ENCODE data around the gene GLIPR1.

GLIPR1 gene

GRCh38 chr12:75529316-75529715 is 48.8 kb downstream of the GLIPR1 start:
- Histone ChIP-seq H3K27ac (no peak overlapping the region), H3K36me3 (no peaks in the 10 kb centered on the region), H3K9me3 (no peaks in the 10 kb centered on the region), H3K27me3 (no peaks in the 10 kb centered on the region), H3K9ac (no peak overlapping the region), H4K20me1 (no peaks in the 10 kb centered on the region), H3K4me1 (peaks cover 35% of the 10 kb centered on the region), H3K4me2 (no peak overlapping the region), H3K4me3 (no peak overlapping the region)
- TF ChIP-seq Cebpa-rat (IDR thresholded peaks at IDR 0.05): no peak

- H3K9me3 ChIP-seq: no peaks in the 10 kb centered on the region
- no peak overlapping the region for H3K4me2 ChIP-seq
- no peaks in the 10 kb centered on the region for H3K27me3 ChIP-seq
- H3K27ac ChIP-seq: no peak overlapping the region
- H3K36me3 ChIP-seq: no peaks in the 10 kb centered on the region
- TF ChIP-seq Cebpa-rat (IDR thresholded peaks at IDR 0.05): no peak
- no peaks in the 10 kb centered on the region for H4K20me1 ChIP-seq
- no peak overlapping the region for H3K9ac ChIP-seq
- H3K4me1 ChIP-seq: peaks cover 35% of the 10 kb centered on the region
- no peak overlapping the region for H3K4me3 ChIP-seq
Measured at GRCh38 chr12:75529826-75530225, 49.3 kb downstream of the GLIPR1 start.

GRCh38 chr12:75533239-75533638 is 52.7 kb downstream of the GLIPR1 start:
- H3K4me3 ChIP-seq: no peak overlapping the region
- no peaks in the 10 kb centered on the region for H3K9me3 ChIP-seq
- H3K27me3 ChIP-seq: no peaks in the 10 kb centered on the region
- H3K4me1 ChIP-seq: peaks cover 5% of the 10 kb centered on the region
- H3K36me3 ChIP-seq: no peaks in the 10 kb centered on the region
- no peak overlapping the region for H3K4me2 ChIP-seq
- H3K9ac ChIP-seq: no peak overlapping the region
- no peak overlapping the region for H3K27ac ChIP-seq
- no peak for TF ChIP-seq Cebpa-rat (IDR thresholded peaks at IDR 0.05)
- H4K20me1 ChIP-seq: no peaks in the 10 kb centered on the region

GRCh38 chr12:75539889-75540288 is 59.3 kb downstream of the GLIPR1 start:
- no peak overlapping the region for H3K27ac ChIP-seq
- no peaks in the 10 kb centered on the region for H3K9me3 ChIP-seq
- H3K36me3 ChIP-seq: no peaks in the 10 kb centered on the region
- H3K9ac ChIP-seq: no peak overlapping the region
- no peak for TF ChIP-seq Cebpa-rat (IDR thresholded peaks at IDR 0.05)
- H3K27me3 ChIP-seq: no peaks in the 10 kb centered on the region
- no peak overlapping the region for H3K4me2 ChIP-seq
- H3K4me1 ChIP-seq: no peaks in the 10 kb centered on the region
- no peaks in the 10 kb centered on the region for H4K20me1 ChIP-seq
- no peak overlapping the region for H3K4me3 ChIP-seq

GRCh38 chr12:75542942-75543341 is 62.4 kb downstream of the GLIPR1 start:
- Histone ChIP-seq H3K9ac (no peak overlapping the region), H3K27me3 (no peaks in the 10 kb centered on the region), H3K4me3 (no peak overlapping the region), H3K4me1 (no peaks in the 10 kb centered on the region), H3K36me3 (no peaks in the 10 kb centered on the region), H4K20me1 (no peaks in the 10 kb centered on the region), H3K27ac (no peak overlapping the region), H3K9me3 (no peaks in the 10 kb centered on the region), H3K4me2 (no peak overlapping the region)
- TF ChIP-seq Cebpa-rat (IDR thresholded peaks at IDR 0.05): no peak

- Histone ChIP-seq H3K9me3 (no peaks in the 10 kb centered on the region), H3K4me3 (no peak overlapping the region), H3K4me2 (no peak overlapping the region), H4K20me1 (no peaks in the 10 kb centered on the region), H3K27ac (no peak overlapping the region), H3K9ac (no peak overlapping the region), H3K27me3 (no peaks in the 10 kb centered on the region), H3K4me1 (no peaks in the 10 kb centered on the region), H3K36me3 (no peaks in the 10 kb centered on the region)
- TF ChIP-seq Cebpa-rat (IDR thresholded peaks at IDR 0.05): no peak
Measured at GRCh38 chr12:75543529-75543928, 63.0 kb downstream of the GLIPR1 start.

GRCh38 chr12:75545636-75546035 is 65.1 kb downstream of the GLIPR1 start:
- no peak for TF ChIP-seq Cebpa-rat (IDR thresholded peaks at IDR 0.05)
- Histone ChIP-seq H3K36me3 (no peaks in the 10 kb centered on the region), H3K27me3 (no peaks in the 10 kb centered on the region), H3K27ac (no peak overlapping the region), H3K9ac (no peak overlapping the region), H3K9me3 (no peaks in the 10 kb centered on the region), H3K4me2 (no peak overlapping the region), H3K4me1 (no peaks in the 10 kb centered on the region), H3K4me3 (no peak overlapping the region), H4K20me1 (no peaks in the 10 kb centered on the region)

GRCh38 chr12:75548879-75549278 is 68.3 kb downstream of the GLIPR1 start:
- no peak overlapping the region for H3K9ac ChIP-seq
- no peak overlapping the region for H3K4me3 ChIP-seq
- no peaks in the 10 kb centered on the region for H3K27me3 ChIP-seq
- TF ChIP-seq Cebpa-rat (IDR thresholded peaks at IDR 0.05): no peak
- no peak overlapping the region for H3K27ac ChIP-seq
- no peaks in the 10 kb centered on the region for H3K36me3 ChIP-seq
- H3K4me1 ChIP-seq: peaks cover 8% of the 10 kb centered on the region
- no peak overlapping the region for H3K4me2 ChIP-seq
- H4K20me1 ChIP-seq: no peaks in the 10 kb centered on the region
- no peaks in the 10 kb centered on the region for H3K9me3 ChIP-seq

- no peaks in the 10 kb centered on the region for H3K36me3 ChIP-seq
- H3K27me3 ChIP-seq: no peaks in the 10 kb centered on the region
- H3K4me2 ChIP-seq: no peak overlapping the region
- H3K9me3 ChIP-seq: no peaks in the 10 kb centered on the region
- TF ChIP-seq Cebpa-rat (IDR thresholded peaks at IDR 0.05): no peak
- H3K27ac ChIP-seq: no peak overlapping the region
- no peaks in the 10 kb centered on the region for H4K20me1 ChIP-seq
- no peak overlapping the region for H3K4me3 ChIP-seq
- H3K4me1 ChIP-seq: peaks cover 17% of the 10 kb centered on the region
- no peak overlapping the region for H3K9ac ChIP-seq
Measured at GRCh38 chr12:75549989-75550388, 69.4 kb downstream of the GLIPR1 start.

GRCh38 chr12:75550401-75551240 is 70.1 kb downstream of the GLIPR1 start:
- no peak overlapping the region for H3K27ac ChIP-seq
- no peak overlapping the region for H3K9ac ChIP-seq
- no peaks in the 10 kb centered on the region for H3K27me3 ChIP-seq
- no peaks in the 10 kb centered on the region for H4K20me1 ChIP-seq
- H3K9me3 ChIP-seq: no peaks in the 10 kb centered on the region
- H3K36me3 ChIP-seq: no peaks in the 10 kb centered on the region
- H3K4me3 ChIP-seq: no peak overlapping the region
- peaks cover 17% of the 10 kb centered on the region for H3K4me1 ChIP-seq
- TF ChIP-seq Cebpa-rat (IDR thresholded peaks at IDR 0.05): no peak
- H3K4me2 ChIP-seq: no peak overlapping the region

Data from BLaER1 (cell line).